ENCODE data around the gene CHRD.

CHRD gene

DNA sequence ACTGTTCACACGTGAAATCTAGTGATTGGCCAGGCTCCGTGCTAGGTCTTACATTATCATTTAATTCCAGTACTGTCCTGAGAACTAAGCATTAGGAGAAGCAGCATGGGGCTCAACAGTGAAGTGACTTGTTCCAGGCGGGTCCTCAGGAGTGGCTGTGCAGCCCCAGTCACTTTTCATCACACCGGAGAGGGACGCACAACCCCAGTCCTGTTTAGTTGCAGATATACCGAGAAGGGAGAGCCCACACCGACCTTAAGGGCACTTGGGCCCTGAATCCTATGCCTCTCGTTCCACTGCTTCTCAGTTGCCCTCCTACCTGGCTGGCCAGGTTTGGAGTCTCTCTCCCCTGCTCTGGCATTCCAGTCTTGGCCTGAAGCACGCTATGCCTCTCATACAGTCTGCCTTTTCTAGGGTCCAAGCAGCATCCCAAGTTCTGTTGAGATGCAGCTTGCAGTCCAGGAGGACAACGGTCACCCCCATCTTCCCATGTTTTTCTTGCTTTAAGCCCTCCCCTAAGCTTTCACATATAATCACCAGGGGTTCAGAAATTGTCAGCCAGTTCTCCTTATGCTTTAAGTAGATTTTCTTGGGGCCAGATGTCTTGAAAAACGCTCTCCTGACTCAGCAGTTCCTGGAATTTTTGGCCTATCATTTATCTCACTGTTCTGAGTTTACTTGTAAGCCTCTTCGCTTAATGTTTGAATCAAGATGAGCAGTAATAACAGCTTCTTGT, 32.4 kb upstream of the CHRD start:
- no peak for DNase-seq

DNA sequence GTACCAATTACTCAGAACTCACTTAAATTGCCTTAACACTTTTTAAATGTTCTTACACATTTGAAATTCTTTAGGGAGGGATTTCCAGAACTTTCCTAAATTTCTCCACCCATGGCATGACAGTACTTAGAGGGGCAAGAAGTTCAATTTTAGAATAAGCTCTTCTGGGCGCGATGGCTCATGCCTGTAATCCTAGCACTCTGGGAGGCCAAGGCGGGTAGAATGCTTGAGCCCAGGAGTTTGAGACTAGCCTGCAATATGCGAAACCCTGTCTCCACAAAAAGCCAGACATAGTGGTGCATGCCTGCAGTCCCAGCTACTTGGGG, 31.8 kb upstream of the CHRD start:
- no peak for DNase-seq

DNA sequence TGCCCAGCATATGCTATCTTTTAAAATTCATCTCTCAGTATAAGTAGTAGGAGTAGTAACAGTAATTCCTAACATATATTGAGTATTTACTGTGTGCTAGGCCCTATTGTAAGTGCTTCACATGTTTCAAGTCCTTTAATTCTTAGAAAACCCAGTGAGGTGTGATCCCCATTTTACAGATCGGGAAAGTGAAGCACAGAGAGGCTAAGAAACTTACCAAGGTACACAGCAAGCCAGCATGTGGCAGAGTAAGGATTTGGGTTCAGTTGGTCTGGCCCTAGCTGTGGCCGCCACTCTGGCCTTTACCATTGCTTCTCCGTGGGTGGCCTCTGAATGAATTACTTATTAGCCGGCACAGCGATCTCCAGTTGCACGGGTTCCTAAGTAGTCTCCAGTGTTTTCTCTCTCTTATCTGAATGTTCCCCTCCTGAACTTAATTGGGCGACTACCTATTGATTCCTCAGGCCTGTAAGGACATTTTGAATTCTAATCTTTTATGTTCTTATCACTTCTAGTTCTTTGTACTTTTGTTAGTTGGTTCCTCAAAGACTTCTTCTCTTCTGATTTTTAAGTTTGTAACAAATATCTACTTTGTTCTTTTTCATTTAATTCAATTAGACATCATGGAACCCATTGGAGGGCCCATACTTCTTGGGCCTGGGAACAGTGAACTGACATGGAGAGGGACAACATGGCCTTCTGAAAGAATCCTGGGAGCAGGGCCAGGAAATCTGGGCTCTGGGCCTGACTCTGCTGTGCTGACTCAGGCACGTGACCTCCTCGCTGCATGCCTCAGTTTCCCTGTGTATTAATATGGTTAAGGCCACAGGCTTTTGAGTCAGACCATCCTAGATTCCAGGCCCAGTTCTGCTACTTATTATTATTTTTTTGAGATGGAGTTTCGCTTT, 30.0 kb upstream of the CHRD start:
- no peak for DNase-seq

DNA sequence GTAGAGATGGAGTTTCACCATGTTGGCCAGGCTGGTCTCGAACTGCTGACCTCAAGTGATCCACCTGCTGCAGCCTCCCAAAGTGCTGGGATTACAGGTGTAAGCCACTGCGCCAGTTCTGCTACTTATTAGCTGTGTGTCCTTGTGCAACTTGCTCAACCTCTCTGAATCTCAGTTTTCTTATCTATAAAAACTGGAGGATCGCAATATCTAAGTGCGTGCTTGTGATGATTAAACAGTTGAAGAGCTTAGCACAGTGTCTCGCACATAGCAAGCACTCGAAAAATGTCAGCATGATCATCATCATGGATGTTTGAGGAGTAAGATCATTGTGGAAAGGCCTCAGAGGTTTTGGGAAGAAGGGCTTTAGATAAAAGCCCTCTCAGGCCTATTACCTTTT, 29.2 kb upstream of the CHRD start:
- DNase-seq = no peak

DNA sequence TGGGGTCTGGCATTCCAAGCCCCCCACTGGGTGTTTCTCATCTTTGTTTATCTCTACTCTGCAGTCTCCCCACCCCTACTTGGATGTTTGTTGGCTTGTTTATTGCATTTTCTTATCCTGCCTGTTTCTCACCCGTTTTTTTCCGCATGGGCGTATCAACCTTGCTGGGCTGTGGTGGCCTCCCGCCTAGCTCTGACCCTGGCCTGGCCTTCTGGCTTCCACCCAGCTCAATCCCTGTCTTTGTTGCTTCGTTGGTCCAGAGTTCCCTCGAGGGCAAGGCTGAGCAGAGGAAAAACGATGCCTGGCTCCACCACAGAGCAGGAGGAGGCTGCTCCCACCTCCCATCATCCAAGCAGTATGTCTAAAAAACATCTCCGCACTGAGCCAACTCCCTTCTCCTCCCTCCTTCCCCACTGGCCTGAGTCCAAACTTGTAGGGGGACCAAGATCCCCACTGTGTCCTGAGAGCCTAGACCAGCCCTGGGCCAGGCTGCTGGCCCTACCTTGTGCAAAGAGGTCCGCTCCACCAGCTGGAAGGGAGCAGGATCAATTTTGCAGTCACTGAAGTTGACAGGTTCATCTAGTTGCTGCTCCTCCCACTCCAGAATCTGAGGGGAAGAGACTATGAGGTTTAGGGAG, 28.2 kb upstream of the CHRD start:
- no peak for DNase-seq

DNA sequence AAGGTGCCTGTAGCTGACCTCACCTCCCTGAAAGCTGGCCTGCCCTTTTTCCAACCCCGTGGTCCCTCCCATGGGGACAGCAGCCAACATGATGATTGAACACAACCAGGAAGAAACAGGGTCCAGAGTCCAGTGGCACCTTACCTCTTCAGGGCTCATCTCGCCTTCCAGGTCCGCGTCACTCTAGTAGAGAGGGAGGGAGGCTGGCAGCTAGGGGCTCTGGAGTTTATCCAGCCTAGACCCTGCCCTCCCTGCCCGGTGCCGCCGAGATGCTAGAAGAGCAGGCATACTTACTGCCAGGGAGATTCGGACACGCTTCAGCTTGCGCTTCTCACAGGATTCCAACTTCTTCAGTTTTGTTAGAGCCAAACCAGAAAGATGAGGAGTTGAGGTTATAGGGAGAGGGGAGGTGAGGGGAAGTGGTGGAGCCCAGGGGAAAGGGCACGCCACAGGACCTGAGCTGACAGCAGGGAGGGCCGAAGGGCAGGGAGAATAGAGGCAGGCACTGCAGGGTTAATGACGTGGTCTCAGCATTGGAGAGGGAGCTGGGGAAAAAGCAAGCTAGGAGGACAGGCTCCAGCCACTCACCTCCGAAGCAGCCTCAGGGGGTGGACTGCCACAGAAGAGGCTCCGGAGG, 27.6 kb upstream of the CHRD start:
- no peak for DNase-seq

DNA sequence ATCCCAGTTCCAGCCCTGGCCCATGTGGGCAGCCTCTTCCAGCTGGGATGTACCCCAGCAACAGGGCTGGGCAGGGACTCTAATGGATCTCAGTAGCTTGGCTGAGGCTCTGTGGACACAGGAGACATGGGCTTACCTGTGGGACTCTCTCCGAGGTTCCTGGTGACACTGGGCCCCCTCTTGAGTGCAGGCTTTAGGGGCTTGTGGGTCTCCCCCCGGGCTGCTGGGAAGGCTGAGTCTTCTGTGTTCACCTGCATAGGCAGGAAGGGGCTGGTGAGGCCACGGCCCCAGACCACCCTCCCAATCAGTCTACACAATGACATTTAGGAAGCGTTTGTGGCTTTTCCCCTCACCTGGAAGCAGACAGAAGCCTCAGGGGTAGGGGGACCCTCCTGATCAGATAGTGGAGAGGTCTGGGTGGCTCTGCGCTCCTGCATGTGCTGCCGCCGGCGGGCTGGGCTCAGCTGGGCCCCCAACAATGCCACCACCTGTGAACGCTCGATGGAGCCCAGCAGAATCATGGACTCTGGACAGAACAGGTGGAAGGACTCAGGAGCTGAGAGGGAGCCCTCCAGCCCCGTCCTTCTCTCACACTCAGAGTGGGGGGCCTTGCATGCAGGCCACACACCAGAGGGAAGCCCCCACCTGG, 26.8 kb upstream of the CHRD start:
- no peak for DNase-seq

DNA sequence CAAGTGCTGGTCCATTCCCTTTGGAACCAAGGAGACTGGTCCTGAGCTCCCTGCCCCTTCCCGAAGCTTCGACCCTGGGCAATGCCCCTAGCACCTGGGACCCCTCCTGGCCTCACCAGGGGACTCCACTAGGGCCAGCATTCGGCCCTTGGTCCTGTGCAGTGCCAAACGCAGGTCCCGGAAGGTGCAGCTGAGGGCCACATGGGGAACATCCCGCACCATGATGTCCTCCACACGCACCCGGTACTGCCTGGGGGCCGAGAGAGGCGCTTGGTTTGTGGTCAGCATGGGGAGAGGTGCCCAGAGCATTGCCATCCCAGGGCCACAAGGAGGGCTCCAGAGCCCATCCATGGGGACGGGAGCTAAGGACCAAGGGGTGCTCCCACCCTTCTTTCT, 26.3 kb upstream of the CHRD start:
- DNase-seq = no peak

DNA sequence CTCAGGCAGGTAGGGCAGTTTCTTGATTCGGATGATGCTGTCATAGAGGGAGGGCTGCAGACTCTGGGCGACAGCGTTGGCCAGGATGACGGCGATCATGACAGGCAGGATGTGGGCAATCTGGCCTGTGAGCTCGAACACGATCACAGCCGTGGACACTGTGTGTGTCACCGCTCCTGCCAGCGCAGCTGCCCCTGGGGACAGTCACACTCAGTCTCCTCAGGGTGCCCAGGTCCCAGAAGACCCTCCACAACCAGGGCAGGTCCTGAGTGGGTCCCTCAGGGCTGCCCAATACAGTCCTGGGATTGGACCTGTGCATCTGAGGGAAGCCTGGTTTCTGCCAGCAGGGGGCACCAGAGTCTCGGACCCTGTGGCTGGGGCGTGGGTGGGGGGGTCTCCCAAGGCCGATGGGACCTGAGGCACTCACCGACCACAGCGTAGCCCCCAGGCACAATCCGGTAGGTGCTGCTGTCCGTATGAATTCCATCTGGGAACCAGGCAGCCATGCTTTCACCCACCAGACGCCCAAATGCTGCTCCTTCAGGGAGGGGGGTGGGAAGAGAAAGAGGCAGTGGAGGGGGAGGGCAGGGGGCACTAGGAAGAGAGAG, 25.6 kb upstream of the CHRD start:
- DNase-seq = peak; percentile 56 to 67

DNA sequence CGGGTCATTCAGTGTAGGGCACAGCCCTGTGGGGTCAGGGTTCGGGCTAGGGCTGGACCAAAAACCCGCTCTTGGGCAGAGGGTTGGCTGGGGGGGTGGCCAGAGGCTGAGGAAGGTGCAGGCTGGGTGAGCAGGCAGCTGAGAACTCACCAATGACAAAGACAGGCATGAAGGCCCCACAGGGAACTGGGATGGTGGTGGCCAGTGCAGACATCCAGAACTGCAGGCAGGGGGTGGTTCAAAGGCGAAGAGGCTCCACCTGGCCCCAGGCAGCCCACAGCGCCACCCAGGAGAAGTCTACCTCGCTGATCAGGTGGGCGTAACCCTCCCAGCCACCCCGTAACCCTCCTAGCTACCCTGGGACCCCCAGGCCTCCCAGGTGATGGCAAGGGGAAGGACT, 25.1 kb upstream of the CHRD start:
- DNase-seq = no peak

DNA sequence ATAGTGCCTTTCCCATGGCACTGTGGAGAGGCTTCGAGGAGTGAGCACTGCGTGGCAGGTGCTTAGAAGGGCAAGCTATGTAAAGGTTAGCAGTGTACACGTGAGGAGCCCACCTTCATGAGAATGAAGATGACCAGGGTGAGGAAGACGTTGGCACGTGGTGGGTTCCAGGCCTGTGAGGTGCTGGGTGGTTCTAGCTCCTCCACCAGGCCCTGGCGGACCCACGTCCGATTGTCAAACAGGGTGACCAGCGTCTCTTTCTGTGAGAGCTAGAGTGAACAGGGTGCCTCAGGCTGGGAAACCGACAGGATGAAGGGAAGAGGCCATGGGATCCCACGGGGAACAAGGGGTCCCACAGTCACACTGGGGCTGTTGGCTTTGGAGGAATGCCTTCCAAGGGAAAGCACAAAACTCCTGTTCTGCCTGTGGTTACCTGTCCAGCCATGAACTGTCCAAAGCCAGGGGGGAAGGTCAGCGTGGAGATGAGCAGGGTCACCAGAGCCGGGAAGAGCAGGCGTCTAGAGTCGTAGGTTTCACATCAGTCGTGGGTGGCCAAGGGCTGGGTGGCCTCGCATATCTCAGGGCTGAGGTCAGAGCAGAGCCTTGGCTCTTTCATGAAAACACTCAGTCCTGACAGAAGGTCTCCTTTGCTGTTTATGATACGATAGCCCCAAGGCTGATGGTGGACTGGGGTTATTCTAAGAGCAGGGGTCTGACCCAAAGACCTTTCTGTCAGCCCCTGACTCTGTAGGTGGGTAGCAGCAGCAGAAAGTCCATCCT, 24.4 kb upstream of the CHRD start:
- DNase-seq = no peak

DNA sequence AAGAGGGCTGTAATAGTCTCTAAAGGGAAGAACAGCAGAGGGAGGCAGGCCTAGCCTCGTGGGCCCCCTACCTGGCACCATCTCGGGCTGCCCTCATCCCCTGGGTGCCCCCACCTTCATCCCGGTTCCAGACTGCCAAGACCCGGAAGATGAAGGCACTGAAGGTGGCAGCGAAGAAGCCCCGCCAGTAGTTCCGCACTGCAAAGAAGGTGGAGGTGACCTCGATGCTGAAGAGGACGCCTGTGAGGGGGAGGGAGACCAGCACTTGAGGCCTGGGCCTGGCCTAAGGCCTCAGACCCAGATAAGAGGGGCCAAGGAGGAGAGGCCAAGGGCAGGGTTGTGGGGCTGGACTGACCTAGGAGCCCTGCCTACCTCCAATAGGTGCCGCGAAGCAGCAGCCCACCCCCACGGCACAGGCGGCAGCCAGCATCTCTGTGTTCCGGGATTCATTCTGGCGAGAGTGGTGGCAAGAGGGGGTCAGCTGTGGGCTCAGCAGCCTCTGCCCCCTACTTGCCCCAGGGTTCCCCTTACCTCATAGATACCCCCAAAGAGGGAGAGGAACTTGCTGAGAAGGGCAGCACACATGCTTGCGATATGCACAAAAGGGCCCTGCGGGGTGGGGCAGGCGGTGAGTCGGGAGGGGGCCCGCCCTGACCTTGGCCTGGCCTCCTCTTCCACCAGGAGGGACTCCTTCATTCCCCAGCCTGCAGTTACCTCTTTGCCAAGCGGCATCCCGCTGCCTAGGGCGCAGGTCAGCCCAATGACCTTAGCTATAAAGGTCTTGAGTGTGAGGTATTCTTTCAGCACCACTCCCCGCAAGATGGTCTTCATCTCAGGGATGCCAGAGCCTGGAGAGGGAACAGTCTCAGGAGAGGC, 22.4 kb upstream of the CHRD start:
- DNase-seq = no peak

DNA sequence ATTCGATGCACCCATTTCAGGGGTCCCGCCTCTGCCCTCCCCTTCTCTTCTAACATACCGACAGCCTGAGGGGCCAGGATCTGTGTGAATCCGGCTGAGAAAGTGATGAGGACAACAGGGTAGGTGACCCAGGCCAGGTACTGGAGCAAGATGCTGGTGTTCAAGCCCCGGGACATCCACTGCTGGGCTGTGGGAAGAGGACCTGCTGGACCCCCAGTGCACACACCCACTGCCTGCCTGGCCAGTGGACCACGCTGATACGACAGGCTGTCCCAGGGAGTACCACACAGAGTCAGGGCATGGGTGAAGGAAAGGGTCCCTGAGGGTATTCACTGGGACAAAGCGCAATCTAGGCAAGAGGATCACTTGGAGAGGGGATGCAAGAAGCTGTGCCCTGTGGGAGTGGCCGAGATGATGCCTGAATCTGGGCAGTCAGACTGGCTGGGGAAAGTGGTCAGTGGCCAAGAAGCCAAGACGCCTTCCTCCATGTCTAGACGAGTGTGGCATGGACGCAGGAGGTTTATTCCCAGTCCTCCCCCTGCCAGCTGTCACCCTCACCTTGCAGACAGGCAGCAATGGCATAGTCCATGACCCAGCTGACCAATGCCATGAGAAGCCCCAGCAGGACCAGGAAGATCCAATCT, 21.6 kb upstream of the CHRD start:
- DNase-seq = no peak

DNA sequence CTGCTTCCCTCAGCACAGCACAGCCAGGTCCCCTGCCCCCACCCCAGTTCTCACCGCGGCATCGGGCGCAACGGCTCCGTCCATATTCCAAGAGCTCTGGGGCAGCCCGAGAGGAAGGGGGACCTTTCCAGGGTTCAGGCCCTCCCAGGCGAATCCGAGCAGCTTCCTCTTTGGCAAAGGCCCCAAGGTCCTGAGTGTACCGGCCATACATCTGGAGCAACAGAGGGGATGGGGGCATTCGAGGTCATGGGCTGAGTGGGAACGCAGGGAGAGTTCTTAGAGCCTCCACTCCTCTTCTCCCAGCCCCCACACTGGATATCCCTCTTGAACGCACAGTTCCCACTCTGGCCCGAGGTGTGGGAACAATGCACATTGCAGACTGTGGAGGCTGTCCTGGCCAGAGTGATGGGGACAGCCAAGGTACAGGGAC, 20.9 kb upstream of the CHRD start:
- no peak for DNase-seq

DNA sequence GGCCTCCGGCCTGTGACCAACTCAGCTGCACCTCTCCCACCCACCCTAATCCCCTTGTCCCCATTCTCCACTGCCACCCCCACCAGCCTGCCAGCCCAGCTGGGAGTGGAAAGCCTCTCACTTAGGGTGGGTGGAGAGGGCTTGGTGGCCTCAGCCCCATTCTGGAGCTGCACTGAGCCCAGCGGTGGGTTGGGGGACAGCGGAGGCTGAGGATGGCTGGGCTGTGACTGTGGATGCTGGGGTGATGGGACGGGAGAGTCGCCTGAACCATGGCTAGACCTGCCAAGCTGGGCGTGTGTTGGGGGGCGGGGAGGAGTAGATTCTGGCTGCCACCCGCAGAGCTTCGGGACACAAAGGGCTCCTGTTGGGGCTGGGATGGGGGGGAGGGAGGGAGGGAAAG, 20.2 kb upstream of the CHRD start:
- DNase-seq = no peak

DNA sequence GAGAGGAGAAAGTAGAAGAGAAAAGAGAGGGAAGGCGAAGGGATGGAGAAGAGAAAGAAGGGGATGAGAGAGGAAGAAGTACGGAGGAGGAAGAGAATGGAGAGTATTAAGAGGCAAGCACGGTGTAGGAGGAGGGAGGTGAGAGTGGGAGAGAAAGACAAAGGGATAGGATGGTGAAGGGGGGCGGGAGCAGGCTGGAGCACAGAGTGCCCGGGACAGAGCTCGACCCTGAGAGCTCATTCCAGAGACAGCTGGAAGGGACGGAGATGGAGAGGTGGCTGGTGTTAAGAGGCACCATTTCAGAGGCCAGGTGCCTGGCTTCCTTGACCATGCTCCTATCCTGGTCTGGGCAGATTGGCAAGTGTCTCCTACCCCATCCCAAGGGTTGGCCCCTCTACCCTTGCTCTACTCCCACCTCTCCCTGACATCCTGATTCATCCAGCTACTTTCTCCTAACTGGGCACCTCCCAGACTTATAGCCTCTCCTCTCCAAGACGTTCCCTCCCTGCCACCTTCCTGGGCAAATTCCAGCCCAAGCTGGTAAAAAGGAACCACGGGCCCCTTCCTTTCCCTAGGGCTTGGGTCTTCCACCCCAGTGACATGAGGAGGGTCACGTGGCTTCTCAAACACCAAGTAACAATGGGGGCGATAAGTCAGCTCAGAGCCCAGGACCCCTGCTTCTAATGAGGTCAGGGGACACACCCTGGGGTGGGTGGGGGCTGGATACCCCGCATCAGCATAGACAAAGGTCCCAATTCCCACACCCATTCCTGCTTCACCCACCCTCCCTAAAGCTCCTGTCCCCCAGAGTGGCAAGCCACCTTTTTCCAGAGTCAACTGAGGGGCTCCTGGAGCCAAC, 19.6 kb upstream of the CHRD start:
- no peak for DNase-seq

DNA sequence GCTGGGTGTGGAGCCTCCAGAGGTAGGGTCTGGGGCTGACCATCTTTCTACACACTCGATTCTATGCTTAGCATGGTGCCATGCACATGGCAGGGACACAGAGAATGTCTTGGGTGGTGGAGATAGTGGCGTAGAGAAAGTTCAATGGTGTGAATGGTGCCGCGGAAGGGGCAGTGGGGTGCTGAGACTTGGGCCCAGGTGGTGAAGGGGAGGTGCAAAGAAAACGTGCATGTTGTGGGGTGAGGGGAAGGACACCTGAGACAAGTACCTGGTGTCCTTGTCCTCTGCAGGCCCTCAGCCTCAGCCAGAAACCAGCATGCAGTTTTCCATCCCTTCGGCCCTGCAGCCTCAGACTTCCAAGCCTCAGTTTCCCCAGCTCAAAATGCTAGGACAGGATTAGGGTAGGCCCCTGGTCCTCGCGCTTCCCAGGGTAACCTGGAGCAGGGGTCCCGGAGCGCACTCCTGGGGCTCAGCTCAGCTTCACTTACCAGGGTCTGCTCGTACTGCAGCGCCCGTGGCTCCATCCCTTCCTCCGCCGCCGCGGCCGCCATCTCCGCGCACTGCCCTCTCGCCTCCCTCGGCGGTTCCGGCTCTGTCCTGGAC, 18.8 kb upstream of the CHRD start:
- no peak for DNase-seq

DNA sequence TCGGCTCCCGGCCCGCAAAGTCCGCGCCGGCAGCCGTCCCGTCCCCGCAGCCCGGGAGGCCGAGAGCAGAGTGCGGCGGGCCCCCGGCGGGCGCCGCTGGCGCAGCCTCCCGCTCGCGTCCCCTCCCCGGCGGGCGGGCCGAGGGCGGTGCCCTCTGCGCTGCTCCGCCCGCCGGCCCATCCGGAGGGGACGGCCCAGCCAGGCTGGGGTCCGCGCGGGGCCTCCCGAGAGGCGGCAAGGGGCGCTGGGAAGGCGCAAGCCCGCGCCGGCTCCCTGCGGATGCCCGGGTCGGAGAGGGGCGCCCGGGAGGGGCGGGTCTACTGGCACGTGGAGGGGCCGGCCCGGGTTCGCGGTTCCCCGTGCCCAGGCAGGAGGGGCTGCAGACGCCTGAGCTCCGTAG, 18.3 kb upstream of the CHRD start, which contains the start of the genes CLCN2 and POLR2H:
Gene CLCN2, minus strand, starts transcription at position 74 of the 400 bp plus-strand sequence. CDS start 126 bp downstream, outside the sequence.
Gene POLR2H, plus strand, starts transcription at position 179 of the 400 bp plus-strand sequence. CDS start 1,783 bp downstream, outside the sequence.
- peak in 1 of 2 donors; percentile 46 for DNase-seq
